ENCODE data around the gene DBI.

- TF ChIP-seq CTCF (IDR thresholded peaks at IDR 0.05) (no peak), POLR2AphosphoS5 (IDR thresholded peaks at IDR 0.05; ENCODE audit: low read depth, low read length) (no peak)
These were observed 47.2 kb upstream of the DBI start for GRCh38 chr2:119319593-119319992.
